Ishikawa (cell line): ENCODE results near the gene MED4.

Experiments used
- CEBPB ChIP-seq: IDR thresholded peaks from 2 replicates; pipeline ENCODE4 v1.6.1; 2012
- CREB1 ChIP-seq: IDR thresholded peaks from 2 replicates; pipeline ENCODE4 v1.6.1; 2012; ENCODE audit warnings: low read depth
- EP300 ChIP-seq: IDR thresholded peaks from 2 replicates; pipeline ENCODE4 v1.6.1; 2012; ENCODE audit warnings: borderline replicate concordance
- FOXM1 ChIP-seq: IDR thresholded peaks from 2 replicates; pipeline ENCODE4 v1.6.1; 2012; ENCODE audit warnings: low read depth, borderline replicate concordance
- RAD21 ChIP-seq: IDR thresholded peaks from 2 replicates; pipeline ENCODE4 v1.6.1; 2012; ENCODE audit warnings: low read depth
- TAF1 ChIP-seq: IDR thresholded peaks from 2 replicates; pipeline ENCODE4 v1.6.1; 2012; ENCODE audit warnings: low read depth, mild to moderate bottlenecking
- TEAD4 ChIP-seq: IDR thresholded peaks from 2 replicates; pipeline ENCODE4 v1.6.1; 2012
- TF ChIP-seq, protein P1 (sequence below): IDR thresholded peaks from 2 replicates; pipeline ENCODE4 v1.6.1; 2012

DNA sequence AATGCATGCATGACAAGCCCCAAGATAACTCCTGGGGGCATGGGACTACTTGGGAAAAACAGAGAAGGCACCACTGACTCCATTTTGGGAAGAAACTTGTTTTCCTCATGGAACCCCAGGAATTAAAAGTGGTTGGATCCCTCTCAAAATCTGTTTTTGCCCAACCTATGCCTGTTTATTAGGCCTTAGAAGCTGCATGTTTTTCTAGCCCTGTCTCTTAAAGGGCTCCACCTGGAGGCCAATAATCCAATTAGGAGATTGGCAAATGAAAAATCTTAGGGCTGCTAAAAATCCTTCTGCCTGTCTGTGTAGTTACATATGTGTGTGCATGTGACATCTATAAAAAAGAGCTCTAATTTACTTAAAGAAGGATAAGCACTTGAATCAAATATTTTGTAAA is 26.9 kb downstream of the MED4 start:
- TF ChIP-seq RAD21 (no peak), TAF1 (no peak), EP300 (no peak), CREB1 (no peak), CEBPB (no peak), TEAD4 (no peak), FOXM1 (no peak)
- TF ChIP-seq, protein P1, sequence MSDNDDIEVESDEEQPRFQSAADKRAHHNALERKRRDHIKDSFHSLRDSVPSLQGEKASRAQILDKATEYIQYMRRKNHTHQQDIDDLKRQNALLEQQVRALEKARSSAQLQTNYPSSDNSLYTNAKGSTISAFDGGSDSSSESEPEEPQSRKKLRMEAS, result no peak
